ENCODE measurements around the gene NYAP2.

Gene NYAP2

DNA sequence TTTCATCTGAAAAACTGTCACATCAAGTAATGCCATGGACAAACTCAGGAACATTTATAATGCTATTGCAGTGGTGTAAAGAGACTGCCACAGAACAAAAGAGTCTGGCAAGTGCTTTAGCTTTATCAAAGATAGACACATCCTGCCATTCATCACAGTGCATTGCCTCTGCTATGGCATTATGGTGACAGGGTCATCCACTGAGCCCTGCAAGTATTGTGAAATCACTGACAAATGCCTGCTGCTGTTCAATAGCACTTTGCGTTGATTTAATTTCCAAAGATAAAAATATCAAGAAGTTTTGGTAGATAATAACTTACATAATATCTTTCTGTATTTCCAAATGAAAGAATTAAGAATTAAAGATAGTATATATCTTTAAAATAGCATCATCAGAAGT lies 38.7 kb downstream of the NYAP2 start:
- ATAC-seq (replicated peaks) (no peak), DNase-seq (no peak)
- peaks cover 28 to 36% of the 10 kb centered on the region in 2 donors for H3K27me3 Mint-ChIP-seq
- H3K9me3 Mint-ChIP-seq, result no peaks in the 10 kb centered on the region
- H3K27ac Mint-ChIP-seq, result no peak overlapping the region
- H3K4me3 Mint-ChIP-seq, result no peak overlapping the region
- H3K36me3 Mint-ChIP-seq (ENCODE audit: insufficient read depth), result no peaks in the 10 kb centered on the region
- H3K4me1 Mint-ChIP-seq (ENCODE audit: low read depth in 2 of 2), result no peaks in the 10 kb centered on the region

DNA sequence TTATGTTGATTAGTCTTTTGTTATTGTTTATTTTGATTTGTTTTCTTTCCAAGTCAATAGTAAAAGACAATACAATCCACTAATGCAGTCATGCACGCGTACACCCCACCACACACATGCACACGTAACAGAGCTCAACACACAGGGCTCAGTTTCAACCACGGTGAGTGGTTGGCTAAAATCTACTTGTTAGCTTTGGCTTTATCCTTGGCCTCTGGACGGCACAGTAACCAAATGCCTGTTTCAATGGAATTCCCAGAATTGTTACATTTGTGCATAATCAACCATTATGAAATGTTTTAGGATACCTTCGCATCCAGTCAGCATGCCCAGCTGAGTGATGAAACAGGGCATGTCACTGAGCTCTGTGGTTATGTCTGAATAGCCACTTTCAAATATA lies 53.2 kb downstream of the NYAP2 start:
- H3K27me3 Mint-ChIP-seq, result peaks cover 17 to 30% of the 10 kb centered on the region in 2 donors
- ATAC-seq (replicated peaks) (no peak), DNase-seq (no peak)
- H3K36me3 Mint-ChIP-seq (ENCODE audit: insufficient read depth), result no peaks in the 10 kb centered on the region
- H3K4me3 Mint-ChIP-seq, result no peak overlapping the region
- H3K27ac Mint-ChIP-seq, result no peak overlapping the region
- H3K9me3 Mint-ChIP-seq, result no peaks in the 10 kb centered on the region
- no peaks in the 10 kb centered on the region for H3K4me1 Mint-ChIP-seq (ENCODE audit: low read depth in 2 of 2)

DNA sequence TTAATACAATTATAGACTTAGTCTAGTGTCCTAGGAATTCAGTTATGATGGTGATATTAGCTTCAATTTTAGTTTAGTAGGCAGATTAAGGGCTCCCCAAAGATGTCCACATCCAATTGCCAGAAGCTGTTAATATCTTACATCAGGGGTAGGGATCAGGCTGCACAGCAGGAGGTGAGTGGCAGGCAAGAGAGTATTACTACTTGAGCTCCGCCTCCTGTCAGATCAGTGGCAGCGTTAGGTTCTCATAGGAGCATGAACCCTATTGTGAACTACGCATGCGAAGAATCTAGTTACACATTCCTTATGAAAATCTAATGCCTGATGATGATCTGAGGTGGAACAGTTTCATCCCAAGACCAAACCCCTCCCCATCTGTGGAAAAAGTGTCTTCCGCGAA lies 54.9 kb downstream of the NYAP2 start:
- Mint-ChIP-seq H3K36me3 (ENCODE audit: insufficient read depth) (no peaks in the 10 kb centered on the region), H3K4me1 (ENCODE audit: low read depth in 2 of 2) (no peaks in the 10 kb centered on the region), H3K9me3 (no peaks in the 10 kb centered on the region), H3K27me3 (peaks cover 22 to 39% of the 10 kb centered on the region in 2 donors), H3K4me3 (no peak overlapping the region), H3K27ac (no peak overlapping the region)
- no peak for DNase-seq
- ATAC-seq (replicated peaks), result no peak

DNA sequence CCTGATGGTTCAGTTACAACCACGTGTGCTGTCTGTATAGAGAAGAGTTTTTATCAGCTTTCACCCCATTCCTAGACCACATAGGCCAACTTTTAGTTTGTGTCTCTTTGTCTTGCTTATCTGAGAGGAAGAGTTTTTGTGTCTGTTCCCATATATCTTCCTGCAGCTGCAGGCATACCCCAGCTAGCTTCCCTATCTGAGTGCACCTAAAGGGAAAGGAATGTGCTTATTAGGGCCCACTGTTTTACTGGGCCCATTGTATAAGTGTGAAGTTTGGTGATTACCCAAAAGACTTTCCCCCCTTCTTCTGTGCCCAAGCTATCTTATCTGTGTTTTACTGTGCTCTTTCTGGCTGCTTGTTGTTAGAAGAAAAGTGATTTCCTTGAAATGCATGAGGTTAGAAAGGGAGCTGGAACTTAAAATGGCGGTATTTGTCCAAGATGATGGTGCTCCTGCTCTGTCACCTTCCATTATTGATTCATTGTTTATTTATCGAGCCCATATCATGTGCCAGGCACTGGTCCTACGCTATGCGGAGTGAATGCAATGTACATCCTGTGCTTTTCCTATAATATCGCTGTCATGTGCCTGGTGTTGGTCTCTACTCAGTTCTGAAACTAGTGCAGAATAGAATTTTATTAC lies 57.2 kb downstream of the NYAP2 start:
- ATAC-seq (replicated peaks) (no peak), DNase-seq (no peak)
- no peak overlapping the region for H3K27ac Mint-ChIP-seq

DNA sequence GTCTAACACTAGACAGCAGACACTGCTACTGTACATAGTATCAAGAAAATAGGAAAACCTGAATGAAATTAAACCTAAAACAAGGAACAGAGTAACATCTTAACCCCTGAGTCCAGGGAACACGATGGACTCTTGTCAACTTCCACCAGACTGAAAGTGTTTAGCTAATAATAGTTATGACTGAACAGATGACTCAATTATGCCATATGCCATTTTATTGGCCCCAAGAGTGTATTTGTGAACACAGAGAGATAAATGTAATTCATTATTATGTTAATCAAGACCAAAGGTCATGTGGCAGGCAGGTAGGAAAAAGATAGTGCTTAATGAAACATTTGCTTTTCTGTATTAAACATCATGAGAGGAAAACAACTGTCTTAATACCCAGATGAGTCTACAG lies 58.0 kb downstream of the NYAP2 start:
- Mint-ChIP-seq H3K27ac (no peak overlapping the region), H3K9me3 (no peaks in the 10 kb centered on the region), H3K36me3 (ENCODE audit: insufficient read depth) (no peaks in the 10 kb centered on the region), H3K27me3 (peaks cover 9 to 40% of the 10 kb centered on the region in 2 donors), H3K4me3 (no peak overlapping the region), H3K4me1 (ENCODE audit: low read depth in 2 of 2) (no peaks in the 10 kb centered on the region)
- ATAC-seq (replicated peaks) (no peak), DNase-seq (no peak)

More for the DNA sequence above, 57.2 kb downstream of the NYAP2 start:
- no peaks in the 10 kb centered on the region for H3K36me3 Mint-ChIP-seq (ENCODE audit: insufficient read depth)
- no peaks in the 10 kb centered on the region for H3K9me3 Mint-ChIP-seq
- peaks cover 13 to 40% of the 10 kb centered on the region in 2 donors for H3K27me3 Mint-ChIP-seq
- H3K4me3 Mint-ChIP-seq, result no peak overlapping the region
- no peaks in the 10 kb centered on the region for H3K4me1 Mint-ChIP-seq (ENCODE audit: low read depth in 2 of 2)

DNA sequence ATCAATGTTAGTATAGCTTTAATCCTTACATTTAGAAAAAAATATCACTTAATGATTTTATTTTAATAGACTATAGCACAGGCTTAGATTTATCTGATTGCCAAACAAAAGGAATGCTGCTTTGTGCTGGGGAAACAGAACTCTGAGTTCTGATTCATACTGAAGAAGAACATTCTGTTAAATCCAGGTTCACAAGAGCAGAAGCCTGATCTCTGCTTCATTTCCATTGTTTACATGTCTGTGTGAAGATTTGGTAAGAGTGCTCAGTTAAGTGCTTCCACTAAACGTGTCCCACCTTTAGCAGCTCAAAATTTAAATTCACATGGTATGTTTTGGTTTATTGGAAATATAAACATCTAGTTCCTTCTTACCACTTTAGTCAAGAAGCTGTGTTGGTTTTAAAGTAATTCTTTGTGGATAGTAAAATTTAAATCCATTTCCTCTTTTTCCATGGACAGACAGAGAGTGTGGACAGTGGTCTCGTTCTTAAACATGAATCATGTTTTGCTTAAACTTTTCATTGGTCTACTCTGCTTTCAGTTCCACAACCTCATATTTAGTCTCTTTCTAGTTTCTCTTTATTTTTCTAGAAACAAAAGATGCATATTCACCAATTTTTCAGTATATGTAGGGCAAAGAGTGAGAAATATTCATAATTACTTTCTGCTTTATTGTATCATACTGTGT lies 59.1 kb downstream of the NYAP2 start:
- no peak for DNase-seq
- Mint-ChIP-seq H3K4me1 (ENCODE audit: low read depth in 2 of 2) (no peaks in the 10 kb centered on the region), H3K27ac (no peak overlapping the region), H3K9me3 (no peaks in the 10 kb centered on the region), H3K4me3 (no peak overlapping the region), H3K36me3 (ENCODE audit: insufficient read depth) (no peaks in the 10 kb centered on the region), H3K27me3 (peaks cover 9 to 40% of the 10 kb centered on the region in 2 donors)
- no peak for ATAC-seq (replicated peaks)

DNA sequence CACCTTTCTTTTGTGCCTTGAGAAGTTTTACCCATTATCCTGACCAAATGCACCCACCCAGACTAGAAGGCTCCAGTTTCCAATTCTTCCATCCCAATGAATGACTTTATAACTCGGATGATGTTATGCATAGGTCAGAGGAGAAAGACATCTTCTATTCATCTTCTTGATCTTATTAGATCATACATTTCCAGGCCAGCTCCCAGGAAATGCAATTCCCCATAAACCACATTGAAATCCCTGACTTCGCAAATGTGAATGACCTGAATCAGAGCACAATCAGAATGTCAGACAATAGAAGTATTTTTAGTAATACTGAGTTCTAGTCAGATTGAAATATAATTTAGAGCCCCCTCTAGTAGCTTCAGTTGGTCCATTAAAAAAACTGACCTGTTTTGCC lies 62.9 kb downstream of the NYAP2 start:
- H3K36me3 Mint-ChIP-seq (ENCODE audit: insufficient read depth), result no peaks in the 10 kb centered on the region

DNA sequence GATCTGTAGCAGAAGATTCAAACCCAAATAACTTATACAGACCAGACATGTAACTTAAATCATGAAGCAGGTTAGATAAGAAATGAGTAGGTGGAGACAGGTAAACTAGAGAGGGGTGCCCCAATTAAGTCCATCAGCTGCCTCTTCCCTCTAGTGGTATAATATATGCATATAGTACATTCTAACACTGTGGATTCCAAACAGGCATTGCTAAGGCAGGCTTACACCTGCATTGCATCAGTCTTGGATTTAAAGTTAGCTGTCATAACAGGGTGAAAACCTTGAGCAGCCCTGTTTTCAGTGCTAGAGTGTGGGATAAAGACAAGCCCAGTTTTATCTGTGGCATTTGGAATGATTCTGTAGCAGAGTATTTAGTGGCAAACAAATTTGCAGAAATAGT lies 63.4 kb downstream of the NYAP2 start:
- Mint-ChIP-seq H3K9me3 (no peaks in the 10 kb centered on the region), H3K4me1 (ENCODE audit: low read depth in 2 of 2) (peaks cover 14 to 20% of the 10 kb centered on the region in 2 donors), H3K4me3 (no peak overlapping the region), H3K27me3 (peaks cover 5 to 23% of the 10 kb centered on the region in 2 donors), H3K36me3 (ENCODE audit: insufficient read depth) (no peaks in the 10 kb centered on the region), H3K27ac (no peak overlapping the region)
- ATAC-seq (replicated peaks), result no peak
- no peak for DNase-seq

More for the DNA sequence above, 62.9 kb downstream of the NYAP2 start:
- no peak overlapping the region for H3K4me3 Mint-ChIP-seq
- no peak for ATAC-seq (replicated peaks)
- H3K9me3 Mint-ChIP-seq, result no peaks in the 10 kb centered on the region
- H3K27ac Mint-ChIP-seq, result no peak overlapping the region
- H3K27me3 Mint-ChIP-seq, result peaks cover 8 to 27% of the 10 kb centered on the region in 2 donors
- H3K4me1 Mint-ChIP-seq (ENCODE audit: low read depth in 2 of 2), result peaks cover 14 to 20% of the 10 kb centered on the region in 2 donors
- DNase-seq, result no peak

DNA sequence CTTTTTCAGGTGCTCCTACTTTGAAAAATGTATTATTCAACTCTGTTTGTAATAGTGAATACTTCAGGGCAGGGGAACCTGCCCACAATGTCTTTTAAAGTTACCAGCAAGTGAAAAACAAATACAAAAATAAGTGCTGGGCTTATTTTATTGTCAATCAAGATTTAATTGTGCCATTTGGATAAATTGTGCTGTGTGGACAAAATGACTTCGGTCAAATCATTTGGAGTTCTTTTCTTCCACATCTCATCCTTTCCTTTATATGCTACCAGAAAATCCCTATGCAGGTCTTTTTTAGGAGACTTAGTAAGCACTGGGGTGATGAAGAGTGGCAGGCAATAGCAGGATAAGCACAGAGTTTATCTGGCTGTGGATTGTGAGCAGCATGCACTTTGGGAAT lies 63.9 kb downstream of the NYAP2 start:
- ATAC-seq (replicated peaks), result no peak
- H3K4me1 Mint-ChIP-seq (ENCODE audit: low read depth in 2 of 2), result peaks cover 14 to 24% of the 10 kb centered on the region in 2 donors
- no peaks in the 10 kb centered on the region for H3K36me3 Mint-ChIP-seq (ENCODE audit: insufficient read depth)

DNA sequence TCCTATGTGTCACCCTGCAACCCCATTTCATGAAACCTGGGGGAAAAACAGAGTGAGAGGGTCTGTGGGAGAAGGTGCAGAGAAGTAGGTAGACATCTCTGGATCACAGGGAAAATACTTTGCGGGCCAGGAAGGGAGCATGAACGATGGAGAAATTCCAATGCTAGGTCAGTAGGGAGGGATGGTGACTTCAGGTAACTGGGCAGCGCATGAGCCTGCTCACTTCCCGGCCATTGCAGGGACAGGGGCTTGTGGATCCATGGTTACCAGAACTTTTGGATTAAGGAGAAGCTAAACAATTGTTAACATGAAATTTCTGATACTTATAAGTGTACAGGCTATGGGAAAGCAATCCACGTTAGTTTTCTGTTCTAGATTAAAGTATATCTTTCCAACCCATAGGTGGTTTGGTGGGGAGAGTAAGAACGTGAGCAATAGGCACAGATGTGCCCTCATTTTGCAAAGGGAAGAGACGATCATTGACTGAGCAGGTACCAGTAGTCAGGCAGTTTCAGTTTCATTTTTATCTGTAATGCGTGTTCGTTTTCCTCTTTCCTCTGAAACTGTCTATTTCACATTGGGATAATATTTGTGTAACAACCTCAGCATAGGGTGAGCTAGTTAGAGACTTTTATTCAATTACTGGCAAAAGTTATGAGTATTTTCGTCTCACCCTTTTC lies 65.0 kb downstream of the NYAP2 start:
- H3K27ac Mint-ChIP-seq, result peak overlapping the region; percentile 94 to 97
- H3K4me1 Mint-ChIP-seq (ENCODE audit: low read depth in 2 of 2), result peaks cover 14 to 26% of the 10 kb centered on the region in 2 donors
- peak; percentile 81 for ATAC-seq (replicated peaks)
- no peaks in the 10 kb centered on the region for H3K36me3 Mint-ChIP-seq (ENCODE audit: insufficient read depth)
- H3K4me3 Mint-ChIP-seq, result peak overlapping the region; percentile 86 to 90
- DNase-seq, result no peak
- peaks cover 0 to 15% of the 10 kb centered on the region in 2 donors for H3K27me3 Mint-ChIP-seq
- H3K9me3 Mint-ChIP-seq, result no peaks in the 10 kb centered on the region

More for the DNA sequence above, 63.9 kb downstream of the NYAP2 start:
- Mint-ChIP-seq H3K27me3 (peaks cover 5 to 23% of the 10 kb centered on the region in 2 donors), H3K27ac (peak overlapping the region; percentile 94 to 97), H3K9me3 (no peaks in the 10 kb centered on the region), H3K4me3 (peak overlapping the region; percentile 86 to 90)
- DNase-seq, result no peak

DNA sequence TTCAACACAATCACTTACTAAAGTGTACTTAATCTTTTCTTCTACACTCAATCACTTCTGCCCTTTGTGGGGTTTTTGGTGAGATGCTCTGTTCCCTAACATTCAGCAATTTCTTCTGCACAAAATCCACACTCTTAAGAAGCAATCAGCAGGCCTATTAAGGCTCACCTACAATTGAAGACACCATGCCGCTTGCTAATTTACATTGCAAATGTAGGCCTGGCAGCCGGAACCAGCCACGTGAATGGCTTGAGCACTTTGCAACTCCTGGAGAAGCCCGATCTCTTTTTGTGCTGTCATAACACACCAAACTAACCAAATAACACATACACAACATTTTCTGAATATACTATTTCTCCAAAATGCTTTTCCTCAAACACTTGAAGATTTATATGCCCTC lies 66.3 kb downstream of the NYAP2 start:
- peak overlapping the region in 1 of 2 donors; percentile 86 for H3K4me3 Mint-ChIP-seq
- peaks cover 0 to 3% of the 10 kb centered on the region in 2 donors for H3K27me3 Mint-ChIP-seq
- ATAC-seq (replicated peaks) (no peak), DNase-seq (no peak)
- peaks cover 14 to 26% of the 10 kb centered on the region in 2 donors for H3K4me1 Mint-ChIP-seq (ENCODE audit: low read depth in 2 of 2)
- peak overlapping the region in 1 of 2 donors; percentile 53 for H3K27ac Mint-ChIP-seq
- no peaks in the 10 kb centered on the region for H3K36me3 Mint-ChIP-seq (ENCODE audit: insufficient read depth)
- no peaks in the 10 kb centered on the region for H3K9me3 Mint-ChIP-seq

DNA sequence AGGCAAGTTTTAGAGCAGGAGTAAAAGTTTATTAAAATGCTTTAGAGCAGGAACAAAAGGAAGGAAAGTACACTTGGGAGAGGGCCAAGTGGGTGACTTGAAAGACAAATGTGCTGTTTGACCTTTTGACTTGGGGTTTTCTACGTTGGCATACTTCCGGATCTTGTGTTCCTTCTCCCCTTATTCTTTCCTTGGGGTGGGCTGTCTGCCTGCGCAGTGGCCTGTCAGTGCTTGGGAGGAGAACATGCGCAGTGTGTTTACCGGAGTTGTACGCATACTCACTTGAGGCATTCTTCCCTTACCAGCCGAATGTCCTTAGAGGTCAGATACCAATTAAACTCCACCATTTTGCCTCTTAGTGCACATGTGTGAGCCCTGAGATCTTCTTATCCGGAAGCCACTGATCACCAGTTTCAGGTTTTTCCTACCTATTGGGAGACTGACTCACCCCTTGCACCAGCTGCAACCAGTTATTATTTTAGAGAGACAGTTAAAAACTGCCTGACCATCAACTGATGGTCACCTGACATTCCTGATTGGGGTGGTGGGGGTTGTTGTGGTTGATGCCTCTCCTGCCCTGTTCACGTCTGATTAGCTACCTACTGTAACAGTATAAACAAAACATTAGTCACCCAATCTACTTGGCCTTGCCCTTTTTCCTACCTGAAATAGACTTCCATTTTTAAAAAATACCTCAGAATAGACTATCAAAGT lies 67.5 kb downstream of the NYAP2 start:
- H3K27ac Mint-ChIP-seq, result no peak overlapping the region
- H3K4me1 Mint-ChIP-seq (ENCODE audit: low read depth in 2 of 2), result peaks cover 14 to 26% of the 10 kb centered on the region in 2 donors
- no peak for DNase-seq
- no peak overlapping the region for H3K4me3 Mint-ChIP-seq
- H3K36me3 Mint-ChIP-seq (ENCODE audit: insufficient read depth), result no peaks in the 10 kb centered on the region
- no peaks in the 10 kb centered on the region for H3K27me3 Mint-ChIP-seq
- ATAC-seq (replicated peaks), result no peak
- H3K9me3 Mint-ChIP-seq, result no peaks in the 10 kb centered on the region

DNA sequence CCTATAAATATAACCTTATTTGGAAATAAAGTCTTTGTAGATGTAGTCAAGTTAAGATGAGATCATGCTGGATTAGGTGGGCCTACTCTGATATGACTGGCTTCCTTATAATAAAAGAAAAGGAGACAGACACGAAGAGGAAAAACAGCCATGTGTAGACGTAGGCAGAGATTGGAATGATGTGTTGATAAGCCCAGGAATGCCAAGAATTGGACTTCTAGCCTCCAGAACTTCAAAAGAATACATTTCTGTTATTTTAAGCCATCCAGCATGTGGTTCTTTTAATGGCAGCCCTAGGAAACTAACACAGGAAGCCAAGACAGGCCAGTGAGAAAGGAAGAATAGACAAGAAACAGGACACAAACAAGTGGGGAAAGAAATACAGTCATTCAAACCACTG lies 68.6 kb downstream of the NYAP2 start:
- ATAC-seq (replicated peaks) (no peak), DNase-seq (no peak)
- Mint-ChIP-seq H3K9me3 (no peaks in the 10 kb centered on the region), H3K36me3 (ENCODE audit: insufficient read depth) (no peaks in the 10 kb centered on the region), H3K27me3 (no peaks in the 10 kb centered on the region), H3K4me1 (ENCODE audit: low read depth in 2 of 2) (peaks cover 14 to 26% of the 10 kb centered on the region in 2 donors), H3K4me3 (no peak overlapping the region), H3K27ac (no peak overlapping the region)

Data from effector memory CD8-positive, alpha-beta T cell (primary cell).